HT1080 (cell line): Measurements from ENCODE around the gene ZNF570. TPM values are rescaled to one million over a fixed set of nuclear protein-coding genes. Genes with fewer than 3 reads are reported as not detected.

Experiments
- total RNA-seq: library from RNA; depleted of rRNA; stranded (reverse); fragments of >200 nt; shearing (Covaris generic); gene quantifications from 2 replicates; pipeline ENCODE4 v1.2.3, GENCODE V29; 2014; rRNA removed

Gene ZNF570
- total RNA-seq, 1 experiment from 2014 or later = 1.7 TPM

Other genes starting within 250 kb of the ZNF570 start
- 3.3 and 3.4 TPM in 2 replicates for gene ZNF527, start 98.3 kb upstream of the ZNF570 start, total RNA-seq
- 3.2 and 6.6 TPM in 2 replicates for gene ZNF569, start 1.9 kb upstream of the ZNF570 start, total RNA-seq
- gene ZNF793, start 37.6 kb downstream of the ZNF570 start, total RNA-seq = 0.19 TPM in 1 of 2 replicates, not detected in the other
- 0.03 and 0.34 TPM in 2 replicates for gene ZNF571, start 125.4 kb downstream of the ZNF570 start, total RNA-seq
- not detected in 2 replicates for gene ZNF540, start 125.5 kb downstream of the ZNF570 start, total RNA-seq
- gene ZFP30, start 186.1 kb downstream of the ZNF570 start, total RNA-seq = 0.30 and 0.31 TPM in 2 replicates